NCI-H2227 (cell line): ENCODE results near the gene SECISBP2L.
A peak's percentile ranks its signal among the peaks of the same experiment; 100 is the strongest.

Source experiments
- DNase-seq: peaks from one replicate; lab custom pipeline; 2025; ENCODE audit not compliant: unreplicated experiment; lab: John Stamatoyannopoulos, UW

The SECISBP2L gene

DNA sequence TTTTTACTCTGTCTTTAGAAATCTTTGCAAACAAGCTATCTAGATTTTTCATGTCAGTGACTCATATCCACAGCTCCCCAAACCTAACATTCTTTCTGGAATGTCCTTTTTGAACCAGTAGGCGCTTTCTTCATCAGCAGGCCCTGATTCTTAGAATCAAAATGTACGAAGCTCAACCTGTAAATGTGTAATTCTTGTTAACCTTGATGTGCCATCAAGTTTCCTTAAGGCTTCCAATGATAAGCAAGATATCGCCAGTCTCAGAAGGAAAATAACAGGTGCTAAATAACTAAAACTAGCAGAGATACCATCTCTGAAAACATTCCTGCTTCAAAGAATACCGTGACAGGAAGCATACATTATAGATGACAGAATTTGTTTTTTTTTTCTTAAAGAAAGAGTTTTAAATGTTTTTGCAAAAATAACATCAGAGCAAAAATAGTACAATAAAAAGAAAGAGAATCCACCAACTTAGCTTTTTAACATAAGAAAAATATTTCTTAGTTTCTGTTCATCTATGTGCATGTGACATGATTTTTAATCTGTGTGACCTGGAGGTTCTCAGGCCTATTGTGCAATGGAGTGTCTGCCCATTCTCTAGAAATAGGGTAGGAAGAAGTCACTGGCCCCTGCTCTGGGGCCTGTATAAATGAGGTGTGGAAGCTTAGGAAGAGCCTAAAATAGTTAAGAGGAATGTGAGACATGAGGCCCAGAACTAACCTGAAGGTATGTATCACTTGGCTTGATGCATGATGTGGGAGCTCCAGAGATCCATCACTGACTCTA lies 14.7 kb upstream of the SECISBP2L start:
- no peak for DNase-seq

DNA sequence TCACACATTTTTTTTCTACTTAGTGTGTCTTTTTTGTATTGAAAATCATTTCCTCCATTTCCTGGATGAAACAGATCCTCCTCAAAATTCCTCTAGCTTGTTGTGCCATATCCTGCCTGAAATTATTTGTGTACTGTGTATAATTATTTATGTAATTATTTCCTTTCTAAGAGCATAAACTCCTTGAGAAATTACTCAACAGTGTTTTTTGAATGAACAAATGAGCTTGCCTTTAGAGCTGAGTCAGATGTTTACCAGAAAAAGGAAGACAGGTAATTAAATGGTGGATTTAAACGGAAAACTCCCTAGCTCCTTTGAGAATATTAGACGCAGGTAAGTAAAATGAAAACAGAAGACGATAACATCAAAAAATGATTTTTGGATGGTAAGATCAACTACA lies 13.2 kb upstream of the SECISBP2L start:
- DNase-seq: no peak

DNA sequence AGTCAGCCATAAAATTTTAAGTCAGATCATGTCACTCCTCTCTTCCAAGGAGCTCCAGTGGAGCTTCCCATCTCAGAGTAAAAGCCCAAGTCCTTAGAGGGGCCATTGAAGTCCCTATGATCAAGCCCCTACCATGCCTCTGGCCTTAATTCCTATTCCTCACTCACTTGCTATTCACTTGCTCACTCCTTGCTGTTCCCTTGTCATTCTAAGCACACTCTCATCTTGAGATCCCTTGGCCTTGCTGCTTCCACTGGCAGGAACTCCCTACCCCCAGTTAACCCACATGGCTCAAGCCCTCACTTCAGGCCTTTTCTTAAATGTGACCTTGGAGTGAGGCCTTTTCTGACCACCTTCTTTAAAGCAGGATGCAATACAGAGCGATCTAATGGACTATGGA lies 12.3 kb upstream of the SECISBP2L start:
- DNase-seq: no peak

DNA sequence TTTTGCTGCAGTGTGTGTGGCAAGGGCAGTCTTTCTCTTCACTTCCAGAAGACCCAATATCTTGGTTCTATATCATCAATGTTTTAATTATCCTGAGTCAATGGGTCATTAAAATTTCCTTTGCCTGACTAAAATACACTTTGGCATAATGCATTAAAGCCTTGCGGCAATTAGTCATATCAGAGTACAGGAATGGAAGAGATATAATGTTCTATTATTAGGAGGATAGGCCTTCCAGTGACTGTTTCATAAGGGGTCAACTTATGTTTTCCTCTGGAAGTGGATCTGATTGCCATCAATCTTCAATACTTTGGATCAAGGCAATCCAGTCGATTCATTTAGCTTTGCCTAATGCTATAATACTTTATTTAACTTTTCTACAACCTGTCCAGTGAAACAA lies 9.4 kb upstream of the SECISBP2L start:
- DNase-seq: no peak

DNA sequence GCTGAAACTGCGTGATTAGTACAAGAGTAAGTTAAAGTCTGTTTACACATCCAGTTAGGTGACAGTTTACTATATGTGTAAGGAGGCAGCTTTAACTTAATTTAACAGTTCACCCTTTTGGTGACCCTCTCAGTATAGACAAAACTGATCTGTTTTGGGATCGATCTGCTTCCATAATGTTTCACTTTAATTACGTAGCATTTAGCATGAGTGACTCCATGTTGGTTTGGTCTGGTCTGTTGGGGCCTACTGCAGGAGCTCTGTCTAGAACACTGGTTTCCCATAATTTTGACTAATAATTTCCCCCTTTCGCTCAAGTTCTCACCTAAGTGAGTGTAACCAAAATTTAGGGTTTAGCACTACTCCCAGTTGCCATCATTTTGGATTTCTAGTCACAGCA lies 6.4 kb upstream of the SECISBP2L start:
- no peak for DNase-seq

DNA sequence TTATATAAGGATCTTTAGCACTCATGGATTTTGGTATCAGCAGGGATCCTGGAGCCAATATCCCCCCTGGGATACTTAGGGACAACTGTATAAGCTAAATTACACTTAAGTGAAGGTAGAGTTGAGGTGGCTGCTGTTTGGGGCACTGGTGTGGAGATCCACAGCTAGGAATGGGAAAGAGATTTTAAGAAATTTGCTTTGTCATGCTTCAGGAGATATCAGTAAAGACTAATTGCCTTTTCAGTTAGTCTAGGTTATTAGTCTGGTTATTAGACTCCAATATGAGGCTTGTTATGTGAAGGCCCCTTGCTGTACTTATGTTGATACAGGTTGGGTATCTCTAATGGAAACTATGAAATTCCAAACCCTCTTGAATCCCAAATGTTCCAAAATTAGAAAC lies 1.2 kb upstream of the SECISBP2L start:
- no peak for DNase-seq

DNA sequence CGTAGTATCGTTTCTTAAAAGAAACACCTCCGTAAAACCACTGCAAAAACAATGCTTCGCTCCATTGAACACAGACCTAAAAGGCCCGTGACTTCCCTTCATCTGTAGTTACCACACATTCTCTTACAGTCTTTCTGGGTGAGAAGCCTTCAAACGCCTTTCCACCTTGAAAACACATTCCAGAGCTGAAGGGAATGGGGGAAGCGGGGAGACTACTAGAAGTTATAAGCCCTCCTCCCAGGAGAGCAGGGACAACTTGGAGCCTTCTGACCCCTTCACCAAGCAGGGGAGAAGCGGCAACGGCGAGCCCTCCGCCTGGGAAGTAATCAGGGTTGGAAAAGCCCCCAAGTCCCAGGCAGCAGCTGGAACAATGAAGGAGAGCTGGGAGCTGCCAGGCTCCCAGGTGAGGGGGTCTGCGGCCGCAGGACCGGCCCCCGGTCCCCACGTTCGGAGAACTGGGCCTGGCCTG lies 461 bp downstream of the SECISBP2L start:
- DNase-seq: peak; percentile 9

DNA sequence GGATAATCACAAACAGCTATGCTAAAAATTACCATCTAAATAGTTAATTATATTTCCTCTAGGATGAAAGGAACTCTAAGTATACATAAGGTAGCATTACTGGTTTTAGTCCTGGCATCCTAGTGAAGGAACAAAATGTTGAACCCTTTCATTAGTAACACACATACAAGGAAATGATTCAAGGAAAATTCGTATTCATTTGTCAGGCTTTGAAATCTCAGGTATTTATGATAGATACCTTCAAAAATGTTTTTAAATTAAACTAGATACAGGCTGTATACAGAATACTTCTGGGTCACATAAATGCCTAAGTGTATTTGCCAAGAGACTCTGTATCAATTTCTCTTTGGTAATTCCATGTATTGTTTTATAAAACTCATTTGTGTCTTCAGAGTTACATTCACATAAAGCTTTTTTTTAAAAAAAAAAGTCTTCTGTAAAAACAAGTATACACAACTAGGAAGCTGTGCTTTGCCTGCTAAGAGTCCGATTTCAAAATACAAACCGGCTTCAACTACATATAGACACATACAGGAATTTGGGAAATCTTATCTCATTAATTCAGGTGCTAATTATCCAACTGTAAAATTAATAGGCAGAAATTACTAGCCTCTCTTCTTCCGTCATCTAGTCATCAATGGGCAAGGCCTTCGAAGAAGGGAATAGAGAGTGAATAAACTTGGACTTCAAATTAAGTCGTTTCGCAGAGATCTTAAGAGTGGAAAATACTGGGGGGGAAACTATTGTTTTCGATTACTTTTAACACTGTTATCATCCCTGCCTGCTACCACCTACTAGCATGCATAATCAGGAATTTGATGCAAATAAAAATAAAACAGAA lies 1.3 kb downstream of the SECISBP2L start:
- no peak for DNase-seq

DNA sequence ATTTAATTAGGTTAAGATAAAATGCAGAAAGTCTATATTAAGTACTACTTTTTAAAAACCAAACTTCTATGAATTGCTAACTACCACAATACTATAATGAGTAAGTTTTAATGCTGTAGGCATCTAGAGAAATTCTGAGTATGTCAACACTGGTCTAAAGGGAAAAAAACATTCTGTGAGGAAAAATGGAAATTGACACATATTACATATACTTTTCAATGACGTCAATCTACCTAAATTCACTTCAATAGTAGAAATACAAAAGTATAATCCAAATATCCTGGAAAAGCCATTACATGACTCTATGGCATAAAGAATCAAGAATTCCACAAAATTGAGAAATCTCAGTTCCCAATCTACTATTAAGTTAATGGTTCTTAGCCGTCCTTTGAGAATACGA lies 2.2 kb downstream of the SECISBP2L start:
- no peak for DNase-seq

DNA sequence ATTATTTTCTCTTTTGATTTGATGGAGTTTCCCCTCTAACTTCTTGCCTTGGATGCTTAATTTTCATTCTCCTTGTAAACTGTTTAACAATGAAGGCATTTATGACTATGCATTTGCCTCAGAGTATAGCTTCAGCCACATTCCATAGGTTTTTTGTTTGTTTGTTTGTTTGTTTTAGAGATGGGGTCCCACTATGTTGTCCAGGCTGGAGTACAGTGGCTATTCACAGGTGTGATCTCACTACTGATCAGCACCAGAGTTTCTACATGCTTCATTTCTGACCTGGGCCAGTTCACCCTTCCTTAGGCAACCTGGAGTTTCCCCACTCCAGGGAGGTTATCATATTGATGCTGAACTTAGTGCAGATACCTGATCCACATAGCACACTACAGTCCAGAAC lies 4.1 kb downstream of the SECISBP2L start:
- DNase-seq: no peak

DNA sequence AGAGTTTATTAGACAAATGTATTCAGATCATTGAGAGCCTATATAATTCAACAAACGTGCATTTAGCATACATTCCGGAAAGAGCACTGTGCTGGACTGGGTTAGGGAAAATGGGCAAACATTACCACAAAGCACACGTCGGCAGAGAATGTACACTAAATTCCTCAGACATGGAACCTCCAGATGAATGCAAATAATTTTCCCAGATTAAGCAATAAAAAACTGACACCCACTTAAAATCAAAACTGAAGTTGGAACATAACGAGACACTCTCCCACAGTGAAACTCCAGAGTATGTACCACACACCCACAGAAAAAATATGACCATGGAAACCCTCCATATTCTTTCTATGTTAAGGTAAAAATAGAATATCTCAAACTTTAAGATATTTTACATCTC lies 4.8 kb downstream of the SECISBP2L start:
- DNase-seq: no peak

DNA sequence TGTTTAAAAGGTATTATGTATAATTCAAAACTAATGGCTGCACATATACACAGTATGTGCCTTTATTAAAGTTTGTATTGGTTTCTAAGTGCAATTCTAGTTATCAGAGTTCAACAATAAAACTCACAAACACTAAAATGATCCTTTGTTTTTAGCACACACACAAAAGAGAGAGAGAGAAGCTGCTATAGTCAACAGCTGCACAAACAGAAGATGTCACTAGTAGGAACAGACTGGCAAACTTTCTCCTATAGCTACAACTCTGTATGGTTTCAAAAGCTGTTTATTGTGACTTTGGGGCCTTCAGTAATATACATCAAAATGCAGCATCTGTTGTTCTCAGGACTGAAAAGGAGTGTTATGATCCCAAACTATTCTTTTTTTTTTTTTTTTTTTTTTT lies 6.1 kb downstream of the SECISBP2L start:
- no peak for DNase-seq

DNA sequence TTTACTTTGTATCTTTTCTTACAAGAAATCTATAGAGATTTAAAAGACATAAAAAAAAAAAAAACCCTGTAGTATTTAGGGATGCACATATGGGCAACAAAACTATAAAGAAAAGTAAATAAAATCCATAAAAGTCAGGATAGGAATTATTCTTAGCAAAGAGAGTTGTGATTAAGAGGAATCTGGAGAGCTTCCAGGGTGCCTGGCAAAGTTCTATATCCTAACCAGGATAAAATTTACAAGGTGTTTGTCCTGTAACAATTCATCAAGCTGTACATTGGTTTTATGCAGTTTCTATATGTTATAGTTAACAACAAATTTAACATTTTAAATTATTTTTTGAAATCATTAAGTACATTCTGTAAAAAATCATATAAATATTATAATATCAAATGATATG lies 7.9 kb downstream of the SECISBP2L start:
- no peak for DNase-seq

DNA sequence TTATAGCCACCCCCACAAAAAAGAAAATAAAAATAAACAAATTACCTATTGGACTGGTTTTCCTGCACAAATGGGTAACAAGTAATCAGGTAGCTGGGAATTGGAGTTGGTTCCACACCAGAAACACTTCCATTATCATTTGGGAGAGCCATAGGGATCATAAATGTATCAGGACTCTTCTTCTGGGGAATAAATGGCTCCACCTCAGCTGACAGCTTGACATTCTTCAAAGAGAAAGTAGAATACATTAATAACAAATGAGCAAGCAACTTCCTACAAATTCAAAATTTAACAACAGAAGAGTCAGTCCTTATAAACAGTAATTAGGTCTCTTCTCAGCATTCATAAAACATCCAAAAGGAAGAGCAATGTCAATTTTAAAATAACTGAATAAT lies 8.7 kb downstream of the SECISBP2L start:
- no peak for DNase-seq

DNA sequence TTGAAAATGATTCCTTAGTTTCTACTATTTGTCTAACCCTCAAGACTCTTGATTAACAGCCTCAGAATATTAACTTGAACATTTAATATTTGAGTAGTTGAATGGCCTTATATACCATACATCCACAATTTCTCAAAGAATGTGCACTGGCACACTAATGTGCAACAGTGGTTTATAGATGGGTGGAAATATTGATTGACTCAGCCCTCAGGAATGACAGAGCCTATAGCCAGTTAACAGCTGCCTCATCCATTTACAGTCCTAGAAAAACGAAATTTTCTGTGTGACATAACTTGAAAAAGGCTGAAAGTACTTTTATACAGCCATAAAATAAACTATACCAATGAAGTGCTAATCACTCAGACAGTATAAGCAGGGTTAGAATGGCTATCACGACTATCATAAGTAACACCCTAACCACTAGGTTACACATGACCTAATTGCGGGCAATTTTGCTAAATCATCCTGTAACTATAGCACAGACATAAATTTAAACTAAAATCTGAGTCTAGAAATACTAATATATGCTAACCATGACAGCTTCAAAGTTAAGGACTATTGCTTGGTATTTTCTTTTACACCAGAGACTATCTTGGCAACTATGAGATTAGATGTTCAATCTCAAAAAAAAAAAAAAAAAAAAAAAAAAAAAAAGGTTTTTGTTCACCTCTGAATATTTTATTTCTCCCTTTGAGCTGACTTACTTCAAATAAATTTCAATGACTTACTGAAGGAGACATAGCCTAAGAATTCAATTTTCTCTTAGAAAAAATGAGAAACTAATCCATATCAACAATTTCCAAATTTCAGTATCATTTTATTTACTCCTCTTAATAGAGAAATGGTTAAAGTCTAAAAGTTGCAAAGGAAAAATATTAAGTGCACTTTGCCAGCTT lies 9.3 kb downstream of the SECISBP2L start:
- no peak for DNase-seq

DNA sequence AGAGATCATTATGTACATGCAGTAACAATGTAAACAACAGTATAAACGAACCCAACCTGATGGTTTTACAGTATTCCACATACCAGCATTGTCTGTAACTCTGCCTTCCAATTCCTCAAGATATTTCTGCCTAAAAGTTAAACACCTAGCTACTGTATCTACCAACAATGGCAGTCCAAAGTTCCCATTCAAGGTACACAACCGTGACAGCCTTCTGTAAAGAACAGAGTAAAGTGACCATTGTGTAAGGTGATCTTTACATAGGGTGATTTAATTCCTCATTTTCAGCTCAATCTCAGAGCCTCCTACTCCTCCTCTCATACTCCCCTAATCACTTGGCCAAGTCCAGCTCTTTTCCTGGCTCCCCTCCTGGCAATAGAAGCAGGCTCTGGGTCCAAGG lies 10.4 kb downstream of the SECISBP2L start:
- no peak for DNase-seq

DNA sequence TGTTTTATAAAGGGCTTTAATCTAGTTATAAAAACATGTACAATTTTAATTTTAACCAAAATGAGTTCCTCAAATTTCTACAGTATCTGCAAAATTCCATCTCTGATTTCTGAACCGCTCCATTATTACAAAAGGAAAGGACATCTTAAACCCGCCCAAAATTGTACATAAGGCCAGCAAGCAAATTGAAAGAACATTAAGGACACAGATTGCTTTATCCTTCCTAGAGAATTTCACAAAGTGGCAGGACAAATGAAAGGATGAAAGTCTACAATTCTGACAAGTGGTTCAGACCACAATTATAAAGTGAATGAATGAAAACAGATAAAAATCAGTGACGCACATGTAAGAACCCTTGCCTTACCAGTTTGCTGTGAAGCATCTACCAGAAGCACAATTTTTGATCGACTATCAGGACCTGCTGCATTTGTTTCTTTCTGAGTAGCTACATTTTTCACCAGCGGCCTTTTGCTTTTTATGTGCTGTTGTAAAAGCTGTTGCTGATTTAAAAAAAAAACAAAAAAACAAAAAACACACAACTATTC lies 13.6 kb downstream of the SECISBP2L start:
- no peak for DNase-seq

DNA sequence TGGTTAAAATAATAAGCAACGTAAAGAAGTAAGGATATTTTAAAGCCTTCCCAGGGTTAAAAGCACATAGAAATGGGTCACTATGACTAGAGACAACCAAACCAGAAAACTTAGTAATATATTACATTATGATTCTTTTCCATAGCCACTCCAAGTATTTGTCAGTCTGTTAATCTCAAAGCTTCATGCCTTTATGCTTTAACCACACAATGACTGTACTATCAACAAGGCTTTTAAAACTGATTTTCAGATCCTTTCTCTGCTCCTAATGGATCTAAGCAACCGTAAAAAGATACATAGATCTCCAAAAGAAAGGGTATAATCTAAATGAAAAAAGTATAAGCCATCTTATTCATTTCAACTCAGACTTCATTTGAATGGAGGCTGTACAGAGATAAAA lies 14.4 kb downstream of the SECISBP2L start:
- DNase-seq: no peak

DNA sequence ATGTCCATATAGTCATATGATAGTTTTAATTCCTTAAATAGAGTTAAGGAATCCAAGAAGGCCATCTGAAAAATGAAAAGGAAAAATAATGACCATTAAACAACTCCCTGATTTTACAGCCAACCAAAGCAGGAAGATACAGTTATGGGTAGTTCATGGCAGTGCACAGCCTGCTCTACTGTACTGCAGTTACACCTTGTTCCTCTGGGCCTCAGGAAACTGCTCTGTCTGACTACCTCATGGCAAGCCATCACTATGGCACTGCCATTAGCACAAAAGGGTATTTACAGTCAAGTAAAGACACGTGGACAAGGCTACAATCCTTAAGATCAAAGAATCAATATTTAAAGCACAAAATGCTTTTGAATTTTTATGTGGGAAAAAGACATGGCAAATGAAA lies 19.5 kb downstream of the SECISBP2L start:
- DNase-seq: no peak

DNA sequence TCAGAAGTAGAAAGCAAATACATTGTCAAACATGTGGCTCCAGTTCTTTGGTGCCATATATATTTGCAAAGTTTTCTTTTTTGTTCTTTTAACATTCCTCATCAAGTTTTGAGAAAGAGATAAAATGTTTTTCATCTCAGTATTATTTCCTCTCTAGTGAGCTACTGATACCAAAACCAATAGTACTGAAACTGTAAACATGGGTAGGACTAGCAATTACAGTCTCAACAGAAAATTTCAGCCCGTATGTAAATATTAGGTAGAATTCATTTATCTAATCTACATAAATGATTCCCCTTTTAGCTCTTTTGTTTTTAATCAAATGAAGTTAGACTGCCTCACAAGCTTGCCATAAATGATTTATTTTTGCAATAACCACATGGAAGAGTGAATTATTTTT lies 21.4 kb downstream of the SECISBP2L start:
- no peak for DNase-seq

DNA sequence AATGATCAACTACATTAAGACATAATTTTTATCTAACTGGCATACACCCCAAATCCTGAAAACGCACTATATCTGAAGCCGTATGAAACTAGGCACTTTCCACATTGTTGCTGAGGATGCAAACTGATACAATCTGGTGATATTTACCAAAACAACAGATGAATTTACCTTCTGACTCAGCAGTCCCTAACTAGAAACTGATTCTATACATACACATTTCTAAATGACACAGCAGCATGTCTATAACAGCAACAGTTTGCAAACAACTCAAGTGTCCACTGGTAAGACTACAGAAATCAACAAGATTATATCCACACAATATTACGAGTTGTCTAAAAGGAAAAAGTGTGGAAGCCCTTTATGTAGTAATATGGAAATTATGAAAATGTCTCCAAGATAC lies 22.9 kb downstream of the SECISBP2L start:
- no peak for DNase-seq
